Muscle layer of duodenum (tissue), 2 donors: ENCODE measurements around the gene RNF144B.
"Not testable (repeated sequence)": the region's sequence is repeated elsewhere in the genome, so short reads cannot be mapped to it uniquely, and the experiment has no call there.

Experiments used
- H3K27ac ChIP-seq: one replicate; pipeline ENCODE4 v1.7.0; 2013; ENCODE audit warnings: mild to moderate bottlenecking, low read length
- H3K27me3 ChIP-seq: one replicate; pipeline ENCODE4 v1.7.0; 2013; ENCODE audit warnings: low read depth, mild to moderate bottlenecking, control low read depth, low read length
- H3K36me3 ChIP-seq, 2 donors: one replicate each; pipeline ENCODE4 v1.7.0; 2013; ENCODE audit warnings: low read length in 2 of 2, control low read depth in 1 of 2, mild to moderate bottlenecking in 1 of 2; ENCODE audit not compliant: insufficient read depth in 2 of 2, control insufficient read depth in 1 of 2
- H3K4me1 ChIP-seq, 2 donors: one replicate each; pipeline ENCODE4 v1.7.0; 2013; ENCODE audit warnings: low read length in 2 of 2, mild to moderate bottlenecking in 2 of 2, control low read depth in 1 of 2, moderate library complexity in 1 of 2; ENCODE audit not compliant: insufficient read depth in 2 of 2, control insufficient read depth in 1 of 2
- H3K4me3 ChIP-seq, 2 donors: one replicate each; pipeline ENCODE4 v1.7.0; 2013; ENCODE audit warnings: low read length in 2 of 2, low read depth in 1 of 2, mild to moderate bottlenecking in 1 of 2
- H3K9me3 ChIP-seq, 2 donors: one replicate each; pipeline ENCODE4 v1.7.0; 2013; ENCODE audit warnings: low read length in 2 of 2, control low read depth in 1 of 2, mild to moderate bottlenecking in 1 of 2; ENCODE audit not compliant: control insufficient read depth in 1 of 2
- donor health status: healthy.

Gene RNF144B

DNA sequence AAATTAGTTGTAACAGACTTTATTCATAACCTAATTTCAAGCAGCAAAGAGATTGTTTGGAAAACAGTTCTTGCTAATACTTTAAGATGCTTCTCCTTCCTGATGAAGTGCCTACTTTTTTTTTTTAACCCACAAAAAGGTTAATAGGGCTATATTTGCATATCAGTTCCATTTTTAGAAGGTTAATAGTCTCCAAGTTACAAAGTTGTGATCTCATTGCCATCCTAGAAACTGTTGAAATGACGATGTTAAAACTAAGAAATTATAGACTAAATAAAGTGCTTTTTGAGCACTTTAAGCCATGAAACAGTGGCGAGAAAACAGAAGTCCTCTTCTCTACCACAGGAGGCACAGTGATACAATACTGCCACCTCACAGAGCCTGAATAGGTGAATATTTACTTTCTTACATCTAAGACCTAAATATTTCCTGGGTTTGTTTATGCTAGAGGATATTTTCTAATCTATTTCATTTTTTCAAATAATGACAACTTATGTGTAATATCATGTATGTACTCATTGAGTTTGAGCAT lies 5.3 kb downstream of the RNF144B start:
- Histone ChIP-seq H3K9me3 (no peaks in the 10 kb centered on the region), H3K27ac (no peak overlapping the region), H3K4me3 (no peak overlapping the region), H3K4me1 (peaks cover 6 to 17% of the 10 kb centered on the region in 2 donors), H3K27me3 (no peaks in the 10 kb centered on the region), H3K36me3 (no peaks in the 10 kb centered on the region)

DNA sequence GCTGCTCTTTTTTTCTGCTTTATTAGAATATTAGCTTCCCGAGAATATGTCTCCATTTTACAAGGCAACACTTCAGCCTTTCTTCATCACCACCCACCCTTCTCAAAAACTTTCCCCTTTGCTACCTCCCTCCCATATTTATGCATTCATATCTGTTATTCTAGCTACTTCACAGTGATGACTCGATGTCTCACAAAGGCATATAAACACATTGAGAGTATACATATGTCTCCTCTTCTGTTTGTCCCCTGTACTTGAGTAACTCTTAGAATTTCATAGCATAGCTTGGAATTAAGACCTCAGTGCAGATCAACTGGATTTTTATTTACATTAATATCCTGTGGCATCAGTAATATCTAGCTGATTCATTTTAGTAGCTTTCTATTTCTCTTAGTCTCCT lies 6.5 kb downstream of the RNF144B start:
- Histone ChIP-seq H3K27me3 (no peaks in the 10 kb centered on the region), H3K27ac (no peak overlapping the region), H3K4me1 (peaks cover 6 to 9% of the 10 kb centered on the region in 2 donors), H3K36me3 (no peaks in the 10 kb centered on the region), H3K9me3 (no peaks in the 10 kb centered on the region), H3K4me3 (no peak overlapping the region)

DNA sequence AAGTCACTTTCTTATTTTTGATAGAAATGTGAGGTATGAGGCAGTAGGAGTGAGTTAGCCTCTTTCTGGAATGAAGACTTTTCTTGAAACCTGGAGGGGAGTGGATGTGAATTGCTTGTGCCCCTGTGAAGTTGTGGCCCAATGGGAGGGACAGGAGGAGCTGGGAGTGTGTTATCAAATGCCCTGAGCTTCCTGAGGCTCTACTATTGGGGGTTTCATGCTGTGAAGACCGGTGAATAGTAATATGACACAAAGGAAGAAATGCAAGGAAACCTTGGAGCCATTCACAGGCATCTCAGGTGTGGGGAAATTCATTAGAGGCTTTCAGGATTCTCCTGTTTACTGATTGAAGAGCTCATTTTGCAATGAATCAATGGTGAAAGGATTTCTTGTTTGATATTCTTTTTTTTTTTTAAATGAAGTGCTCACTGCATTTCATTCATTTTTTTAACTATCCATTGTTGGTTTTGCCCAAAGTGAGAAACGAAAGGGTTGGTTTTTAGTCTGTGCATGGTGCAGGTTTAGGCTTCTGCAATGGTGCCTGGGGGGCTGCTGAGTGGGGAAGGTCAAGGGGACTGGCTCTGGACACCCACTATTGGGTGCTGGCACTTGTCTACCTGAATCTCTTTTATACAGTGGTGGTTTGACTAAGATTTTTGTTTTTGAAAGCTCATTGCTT lies 8.2 kb downstream of the RNF144B start:
- Histone ChIP-seq H3K36me3 (no peaks in the 10 kb centered on the region), H3K27ac (no peak overlapping the region), H3K4me1 (no peaks in the 10 kb centered on the region), H3K9me3 (no peaks in the 10 kb centered on the region), H3K4me3 (no peak overlapping the region), H3K27me3 (no peaks in the 10 kb centered on the region)

GRCh38 chr6:18395856-18396197 lies 8.7 kb downstream of the RNF144B start:
- H3K4me3 ChIP-seq, result no peak overlapping the region
- H3K27me3 ChIP-seq, result no peaks in the 10 kb centered on the region
- H3K27ac ChIP-seq, result no peak overlapping the region
- H3K4me1 ChIP-seq, result no peaks in the 10 kb centered on the region
- no peaks in the 10 kb centered on the region for H3K36me3 ChIP-seq
- H3K9me3 ChIP-seq, result no peaks in the 10 kb centered on the region

DNA sequence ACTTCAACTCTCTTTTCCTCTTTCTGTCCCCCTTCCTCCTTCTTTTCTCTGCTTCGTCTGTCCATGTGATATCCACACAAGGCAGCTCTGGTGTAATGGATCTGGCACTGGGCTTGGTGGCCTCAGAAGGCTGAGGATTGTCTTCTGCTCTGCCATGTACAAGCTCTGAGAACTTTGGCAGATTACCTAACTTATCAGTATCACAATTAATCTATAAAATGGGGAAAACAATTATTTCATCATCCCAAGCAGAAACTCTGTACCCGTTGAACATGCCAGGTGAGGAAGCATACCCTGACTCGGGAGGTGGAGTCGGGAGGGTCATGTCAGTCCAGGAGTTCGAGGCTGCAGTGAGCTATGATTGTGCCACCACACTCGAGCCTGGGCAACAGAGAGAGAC lies 10.6 kb downstream of the RNF144B start:
- H3K27ac ChIP-seq, result no peak overlapping the region

DNA sequence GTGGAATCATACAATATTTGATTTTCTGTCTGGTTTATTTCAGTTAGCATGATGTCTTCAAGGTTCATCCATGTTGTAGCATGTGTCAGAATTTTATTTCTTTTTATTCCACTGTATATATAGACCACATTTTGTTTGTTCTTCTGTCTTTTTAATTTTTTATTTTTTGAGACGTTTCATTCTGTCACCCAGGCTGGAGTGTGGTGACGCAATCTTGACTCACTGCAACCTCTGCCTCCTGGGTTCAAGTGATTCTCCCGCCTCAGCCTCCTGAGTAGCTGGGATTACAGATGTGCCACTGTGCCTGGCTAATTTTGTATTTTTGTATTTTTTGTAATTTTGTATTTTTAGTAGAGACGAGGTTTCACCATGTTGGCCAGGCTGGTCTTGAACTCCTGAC lies 11.1 kb downstream of the RNF144B start:
- not testable (repeated sequence) for H3K36me3 ChIP-seq, H3K27ac ChIP-seq, H3K27me3 ChIP-seq

More for the DNA sequence above, 10.6 kb downstream of the RNF144B start:
- Histone ChIP-seq H3K4me3 (no peak overlapping the region), H3K27me3 (no peaks in the 10 kb centered on the region), H3K36me3 (no peaks in the 10 kb centered on the region), H3K9me3 (no peaks in the 10 kb centered on the region), H3K4me1 (no peaks in the 10 kb centered on the region)

DNA sequence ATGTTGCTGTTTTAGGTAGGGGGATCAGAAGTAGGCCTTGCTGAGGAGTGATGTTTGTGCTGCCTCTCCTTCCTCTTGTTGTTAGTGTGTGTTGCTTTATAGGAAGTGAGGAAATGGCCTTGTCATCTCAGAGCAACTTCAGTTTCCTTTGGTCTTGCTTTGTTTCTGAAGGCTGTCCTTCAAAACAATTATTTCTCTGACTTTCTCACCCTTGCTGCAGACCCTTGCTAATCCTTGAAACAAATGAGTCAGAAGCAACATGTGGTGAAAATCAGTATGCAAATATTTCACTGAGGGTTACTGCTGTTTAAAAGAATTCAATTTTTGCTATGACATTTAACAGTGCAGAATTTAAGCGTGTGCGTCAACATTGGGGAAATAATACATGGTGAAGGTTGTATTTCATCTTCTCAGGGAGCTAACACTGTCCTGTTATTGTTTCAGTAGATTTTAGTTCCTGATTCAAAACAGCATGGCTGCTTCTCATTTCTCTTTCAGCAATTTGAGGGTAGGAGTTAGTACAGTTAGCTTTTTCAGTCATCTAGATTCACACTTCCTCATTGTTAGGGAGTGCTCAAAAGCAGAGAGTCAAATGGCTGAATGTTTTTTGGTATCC lies 13.8 kb downstream of the RNF144B start:
- Histone ChIP-seq H3K4me1 (no peaks in the 10 kb centered on the region), H3K36me3 (no peaks in the 10 kb centered on the region), H3K4me3 (no peak overlapping the region), H3K27me3 (no peaks in the 10 kb centered on the region), H3K27ac (peak overlapping the region; percentile 37), H3K9me3 (no peaks in the 10 kb centered on the region)

More for the DNA sequence above, 11.1 kb downstream of the RNF144B start:
- H3K4me3 ChIP-seq, H3K4me1 ChIP-seq, H3K9me3 ChIP-seq: not testable (repeated sequence)

DNA sequence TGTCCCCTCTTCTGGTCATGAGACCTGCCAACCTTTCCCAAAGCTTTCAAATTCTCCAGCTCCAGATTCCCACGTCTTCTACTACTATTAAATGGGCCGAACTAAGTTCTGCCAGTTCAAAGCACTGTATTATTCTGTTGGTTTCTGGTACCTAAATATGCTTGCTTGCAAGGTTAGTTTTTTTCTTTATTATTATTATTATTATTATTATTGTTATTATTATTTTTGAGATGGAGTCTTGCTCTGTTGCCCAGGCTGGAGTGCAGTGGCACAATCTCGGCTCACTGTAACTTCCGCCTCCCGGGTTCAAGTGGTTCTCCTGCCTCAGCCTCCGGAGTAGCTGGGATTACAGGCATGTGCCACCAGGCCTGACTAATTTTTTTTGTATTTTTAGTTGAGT lies 17.8 kb downstream of the RNF144B start:
- not testable (repeated sequence) for H3K27ac ChIP-seq, H3K4me3 ChIP-seq, H3K36me3 ChIP-seq, H3K4me1 ChIP-seq, H3K9me3 ChIP-seq, H3K27me3 ChIP-seq

DNA sequence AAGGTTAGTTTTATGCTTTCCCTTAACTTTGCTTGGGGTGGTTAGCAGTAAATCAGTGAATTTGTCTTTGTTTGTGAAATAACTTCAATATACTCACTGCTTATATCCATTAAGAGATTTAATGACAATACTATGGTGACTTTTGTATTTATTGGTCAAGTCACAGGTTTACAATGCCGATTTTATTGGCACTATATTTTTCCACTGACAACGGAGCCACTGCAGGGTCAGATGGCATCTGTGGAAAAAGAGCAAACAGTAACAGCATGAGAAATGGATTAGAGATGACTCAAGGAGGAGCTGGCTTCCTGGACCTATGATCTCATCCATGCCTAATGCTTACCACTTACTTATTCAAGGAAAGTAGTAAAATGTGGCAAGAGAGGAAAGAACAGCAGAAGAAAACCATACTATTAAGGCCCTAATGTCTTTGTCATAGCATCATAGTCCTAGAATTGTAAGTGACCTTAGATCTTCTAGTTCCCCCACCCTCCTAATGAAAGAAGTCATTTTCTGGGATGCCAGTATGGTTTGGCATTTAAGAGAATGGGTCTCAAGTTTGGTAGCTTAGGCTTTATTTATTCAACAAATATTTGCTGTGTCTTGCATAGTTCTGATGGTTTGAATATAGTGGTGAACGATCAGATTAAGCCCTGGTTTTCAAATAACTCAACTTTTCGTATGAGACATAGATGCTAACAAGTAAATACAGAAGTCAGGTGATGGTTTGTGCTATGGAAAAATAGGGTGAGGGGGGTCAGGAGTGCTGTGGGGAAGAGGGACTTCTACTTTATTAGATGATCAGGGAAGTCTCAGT lies 18.5 kb downstream of the RNF144B start:
- H3K27me3 ChIP-seq, result no peaks in the 10 kb centered on the region
- H3K4me3 ChIP-seq, result no peak overlapping the region
- no peaks in the 10 kb centered on the region for H3K36me3 ChIP-seq
- no peaks in the 10 kb centered on the region for H3K9me3 ChIP-seq
- no peak overlapping the region for H3K27ac ChIP-seq
- H3K4me1 ChIP-seq, result no peaks in the 10 kb centered on the region

DNA sequence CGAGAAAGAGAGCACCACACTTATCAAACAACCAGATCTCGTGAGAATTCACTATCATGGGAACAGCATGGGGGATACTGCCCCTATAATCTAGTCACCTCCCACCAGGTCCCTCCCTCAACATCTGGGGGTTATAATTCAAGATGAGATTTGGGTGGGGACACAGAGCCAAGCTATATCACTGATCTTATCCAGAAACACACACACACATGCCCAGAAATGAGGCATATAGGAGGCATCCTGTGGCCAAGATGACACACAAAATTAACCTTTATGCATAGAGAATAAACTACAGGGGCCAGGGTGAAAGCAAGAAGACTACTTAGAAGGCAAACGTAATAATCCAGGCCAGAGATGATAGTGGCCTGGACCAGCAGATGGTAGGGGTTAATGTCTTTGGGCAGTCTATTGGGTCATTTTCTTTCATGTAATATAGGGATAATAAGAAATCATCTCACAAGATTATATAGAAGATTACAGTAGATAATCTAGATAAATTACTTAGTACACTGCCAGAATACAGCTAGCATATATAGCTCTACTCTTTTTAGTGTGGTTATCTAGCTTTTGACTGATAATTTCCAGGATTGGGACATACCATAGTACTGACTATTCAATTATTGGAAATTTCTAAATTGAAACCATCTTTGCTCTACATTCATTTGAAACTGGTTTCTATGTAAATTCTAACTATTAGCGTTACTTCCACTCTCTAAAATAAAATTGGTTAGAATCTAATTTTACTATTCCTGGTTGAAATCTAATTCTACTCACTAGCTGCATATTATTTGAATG lies 20.0 kb downstream of the RNF144B start:
- Histone ChIP-seq H3K4me1 (no peaks in the 10 kb centered on the region), H3K4me3 (no peak overlapping the region), H3K36me3 (no peaks in the 10 kb centered on the region), H3K9me3 (no peaks in the 10 kb centered on the region), H3K27ac (no peak overlapping the region), H3K27me3 (no peaks in the 10 kb centered on the region)

- H3K4me1 ChIP-seq, H3K27me3 ChIP-seq, H3K27ac ChIP-seq, H3K36me3 ChIP-seq, H3K9me3 ChIP-seq, H3K4me3 ChIP-seq: not testable (repeated sequence)
These were observed 22.5 kb downstream of the RNF144B start for GRCh38 chr6:18409602-18410001.
